Measurements from ENCODE around the gene KRTAP5-2. TPM values are rescaled to one million over a fixed set of nuclear protein-coding genes. Genes with fewer than 3 reads are reported as not detected.

Gene KRTAP5-2
- total and polyA plus RNA-seq, 2 of the 4 experiments (the other 2 are of a cell fraction): not detected

- no peak overlapping the region for H2BK5ac ChIP-seq (ENCODE audit: low read depth, low read length, poor library complexity, severe bottlenecking)
- no TSS peak for BruUV-seq (replicated peaks)
- H3K27ac ChIP-seq (ENCODE audit: insufficient read depth, low read length): no peak overlapping the region
- no peak overlapping the region for H3K4me3 ChIP-seq (ENCODE audit: insufficient read depth, low read depth, low read length)
- no peak overlapping the region for H2AK9ac ChIP-seq (replicated peaks; ENCODE audit: low read depth, low read length, poor library complexity)
- H3K9me1 ChIP-seq (ENCODE audit: insufficient read depth, low read length): no peaks in the 10 kb centered on the region
- TF ChIP-seq MAFK (IDR thresholded peaks at IDR 0.05; ENCODE audit: low read depth, low read length): no peak
- no peak for TF ChIP-seq MAZ (IDR thresholded peaks at IDR 0.05; ENCODE audit: borderline replicate concordance, low read depth, low read length)
- TF ChIP-seq ELK1 (IDR thresholded peaks at IDR 0.05; ENCODE audit: borderline replicate concordance, low read depth, low read length): no peak
- no peak for TF ChIP-seq FOS (IDR thresholded peaks at IDR 0.05; ENCODE audit: low read depth, low read length)
- no peak for TF ChIP-seq NFE2L2 (IDR thresholded peaks at IDR 0.05; ENCODE audit: low read depth, low read length)
- no peak for TF ChIP-seq BHLHE40 (IDR thresholded peaks at IDR 0.05; ENCODE audit: low read depth, low read length)
- intact Hi-C loops (cut with micrococcal nuclease): no loop called here
- no peak overlapping the region for H3K18ac ChIP-seq (ENCODE audit: low read depth, low read length)
- H4K91ac ChIP-seq (ENCODE audit: insufficient read depth, low read depth, low read length): no peak overlapping the region
- no peak for DNase-seq
- peaks cover 8% of the 10 kb centered on the region for H3K9me3 ChIP-seq (ENCODE audit: control insufficient read depth, insufficient read depth, low read length)
- H4K20me1 ChIP-seq (ENCODE audit: insufficient read depth, low read length): no peaks in the 10 kb centered on the region
- H3K4me2 ChIP-seq (ENCODE audit: low read depth, low read length): no peak overlapping the region
- no peak overlapping the region for H2BK20ac ChIP-seq (ENCODE audit: low read depth, low read length)
- H3K9ac ChIP-seq (ENCODE audit: low read depth, low read length): no peak overlapping the region
- ChIA-PET CTCF (interaction anchor here (1.0 kb wide), 1 partner anchor 35 kb away, joined by 3 read pairs; no protein-coding TSS in a partner anchor), POLR2A (ENCODE audit: unreplicated experiment) (no interaction called here)
- no peak overlapping the region for H3K14ac ChIP-seq (replicated peaks; ENCODE audit: low read depth, low read length)
- in situ Hi-C loops (cut with MboI; ENCODE audit: low sequenced_read_pairs): no loop called here
- H2AK5ac ChIP-seq (ENCODE audit: low read depth, low read length): no peak overlapping the region
- no peak overlapping the region for H2BK15ac ChIP-seq (ENCODE audit: low read depth, low read length)
- H3K4me1 ChIP-seq (ENCODE audit: control insufficient read depth, insufficient read depth, low read length): no peaks in the 10 kb centered on the region
- H3K36me3 ChIP-seq (ENCODE audit: control insufficient read depth, insufficient read depth, low read length): no peaks in the 10 kb centered on the region
- no peaks in the 10 kb centered on the region for H3K79me1 ChIP-seq (ENCODE audit: low read depth in 1 of 2, low read length in 2 of 2)
- no peak overlapping the region for H3K4ac ChIP-seq (ENCODE audit: low read depth, low read length)
- no peak overlapping the region for H3K56ac ChIP-seq (ENCODE audit: extremely low read depth, insufficient read depth, low read length)
- dilution Hi-C loops (cut with HindIII; ENCODE audit: low sequenced_read_pairs, unreplicated experiment): no loop called here
- H2BK120ac ChIP-seq (ENCODE audit: low read depth, low read length): no peak overlapping the region
- peaks cover 25% of the 10 kb centered on the region for H3K27me3 ChIP-seq (ENCODE audit: control insufficient read depth, insufficient read depth, low read length)
- ATAC-seq (ENCODE audit: low read depth): no peak
- no peak overlapping the region for H2AFZ ChIP-seq (replicated peaks; ENCODE audit: low read length, poor library complexity)
- no peak overlapping the region for H4K8ac ChIP-seq (ENCODE audit: low read depth in 2 of 2, low read length in 2 of 2)
- no peak overlapping the region for H3K23ac ChIP-seq (ENCODE audit: low read depth, low read length)
- H4K5ac ChIP-seq (ENCODE audit: low read depth, low read length): no peak overlapping the region
- WGBS, 2 experiments (ENCODE audit: extremely low coverage in 2 of 2, insufficient read length in 1 of 2): 84% methylated on average over 5 of the region's 9 CpGs; no CpG with 5 or more reads in 1 of the 2 experiments
Observed at GRCh38 chr11:1581976-1582375, 16.1 kb downstream of the KRTAP5-2 start.
